B cell (primary cell): ENCODE data around the gene WFDC1. TPM values are rescaled to one million over a fixed set of nuclear protein-coding genes. Genes with fewer than 3 reads are reported as not detected.

Source experiments
- ATAC-seq: fragments of 200-7000 bp; cut with Tn5 transposase; one replicate; pipeline ENCODE4 v1.10.0; 2021; ENCODE audit warnings: low read depth, mild to moderate bottlenecking, moderate number of reproducible peaks, moderate library complexity
- CTCF ChIA-PET: fragments of 350-600 bp; sonication (Branson Sonifier 250); formaldehyde crosslinking; loops from one replicate; lab custom pipeline; 2021; ENCODE audit warnings: antibody characterized with exemption, inconsistent platforms; lab: Charles Lee
- POLR2A ChIA-PET: fragments of 350-600 bp; sonication (Branson Sonifier 250); formaldehyde crosslinking; loops from one replicate; lab custom pipeline; 2021; ENCODE audit warnings: antibody characterized with exemption; lab: Charles Lee
- DNase-seq: peaks from one replicate; pipeline ENCODE4 v3.0.0; 2013
- H2AFZ ChIP-seq: 2 replicates; pipeline ENCODE4 v1.6.1; 2012; ENCODE audit warnings: mild to moderate bottlenecking, low read depth, low read length; ENCODE audit not compliant: insufficient read depth, poor library complexity, severe bottlenecking
- H3K27ac ChIP-seq, 2 donors: 1 replicate in 1 of 2; 2 replicates in 1 of 2; pipeline ENCODE4 v1.5.1; 2012 to 2013; ENCODE audit warnings: low read length in 2 of 2, mild to moderate bottlenecking in 2 of 2, moderate library complexity in 1 of 2
- H3K27me3 ChIP-seq, 4 experiments: fragments of 200-600 bp in 1 of 4; sonication (generic) in 1 of 4; replicated peaks in 1 of 4; 1 replicate in 2 of 4; 2 replicates in 2 of 4; pipeline versions ENCODE4 v1.6.1 to v1.7.0; 2013 to 2016; ENCODE audit warnings: low read length in 3 of 4, mild to moderate bottlenecking in 2 of 4, mixed read lengths in 1 of 4, moderate library complexity in 1 of 4; ENCODE audit not compliant: insufficient read depth in 4 of 4, control insufficient read depth in 3 of 4; ENCODE audit errors: control extremely low read depth in 1 of 4
- H3K36me3 ChIP-seq, 2 experiments: replicated peaks in 1 of 2; 1 replicate in 1 of 2; 2 replicates in 1 of 2; pipeline versions ENCODE4 v1.6.1 to v1.7.1; 2013; ENCODE audit warnings: low read length in 1 of 2; ENCODE audit not compliant: insufficient read depth in 2 of 2, control insufficient read depth in 1 of 2; ENCODE audit errors: control extremely low read depth in 1 of 2, extremely low read depth in 1 of 2
- H3K4me1 ChIP-seq, 2 donors: fragments of 200-600 bp in 1 of 2; sonication (generic) in 1 of 2; 1 replicate in 1 of 2; 2 replicates in 1 of 2; pipeline versions ENCODE4 v1.5.1 to v1.6.1; 2013 to 2017; ENCODE audit warnings: low read length in 2 of 2; ENCODE audit not compliant: control insufficient read depth in 2 of 2, insufficient read depth in 2 of 2
- H3K4me2 ChIP-seq: replicated peaks from 2 replicates; pipeline ENCODE3; 2012; ENCODE audit warnings: mild to moderate bottlenecking, low read depth, low read length; ENCODE audit not compliant: poor library complexity, severe bottlenecking
- H3K4me3 ChIP-seq, 5 experiments: fragments of 200-600 bp in 1 of 5; sonication (generic) in 1 of 5; 1 replicate in 3 of 5; 2 replicates in 2 of 5; pipeline versions ENCODE4 v1.5.1 to v1.7.0; 2011 to 2016; ENCODE audit warnings: low read length in 4 of 5, mild to moderate bottlenecking in 4 of 5, low read depth in 2 of 5, control low read depth in 1 of 5, moderate library complexity in 1 of 5; ENCODE audit not compliant: insufficient read depth in 1 of 5; ENCODE audit errors: control extremely low read depth in 1 of 5, extremely low read depth in 1 of 5
- H3K79me2 ChIP-seq: fragments of 200-600 bp; sonication (generic); one replicate; pipeline ENCODE4 v1.6.0; 2016; ENCODE audit warnings: low read length; ENCODE audit not compliant: control insufficient read depth, insufficient read depth
- H3K9ac ChIP-seq: fragments of 200-600 bp; sonication (generic); 2 replicates; pipeline ENCODE4 v1.6.1; 2017; ENCODE audit warnings: mild to moderate bottlenecking, low read length, moderate library complexity
- H3K9me3 ChIP-seq, 3 donors: one replicate each; pipeline versions ENCODE4 v1.6.1 to v1.7.1; 2013; ENCODE audit warnings: low read length in 2 of 3; ENCODE audit not compliant: control insufficient read depth in 2 of 3, insufficient read depth in 1 of 3; ENCODE audit errors: control extremely low read depth in 1 of 3
- H4K20me1 ChIP-seq: 2 replicates; pipeline ENCODE4 v1.6.0; 2012; ENCODE audit warnings: mild to moderate bottlenecking, low read length; ENCODE audit not compliant: insufficient read depth, control insufficient read depth, poor library complexity, severe bottlenecking
- H3K27ac Mint-ChIP-seq: one replicate; pipeline ENCODE4 v1.8.0; 2021; ENCODE audit warnings: mixed read lengths
- H3K27me3 Mint-ChIP-seq: one replicate; pipeline ENCODE4 v1.8.0; 2021; ENCODE audit warnings: mixed read lengths
- H3K4me1 Mint-ChIP-seq: one replicate; pipeline ENCODE4 v1.8.0; 2021; ENCODE audit warnings: mixed read lengths
- H3K4me3 Mint-ChIP-seq: one replicate; pipeline ENCODE4 v1.8.0; 2021; ENCODE audit warnings: mixed read lengths
- H3K9me3 Mint-ChIP-seq: one replicate; pipeline ENCODE4 v1.8.0; 2022; ENCODE audit warnings: mixed read lengths; ENCODE audit not compliant: insufficient read depth
- CTCF ChIP-seq: fragments of 200-600 bp; IDR thresholded peaks from one replicate; pipeline ENCODE4 v1.8.0; 2022; ENCODE audit warnings: antibody characterized with exemption, mild to moderate bottlenecking
- EZH2 ChIP-seq: IDR thresholded peaks from 2 replicates; pipeline ENCODE4 v1.6.1; 2012; ENCODE audit warnings: borderline replicate concordance, low read depth, mild to moderate bottlenecking, moderate library complexity, low read length; ENCODE audit not compliant: insufficient read depth, poor library complexity, severe bottlenecking
- WGBS: methylation state at CpG from one replicate; pipeline ENCODE4 v1.1.5; 2013; ENCODE audit warnings: missing lambda C conversion rate; ENCODE audit not compliant: insufficient coverage; 5-methylcytosine and 5-hydroxymethylcytosine counted together
- intact Hi-C: fragments of 100-400 bp; cut with micrococcal nuclease; formaldehyde crosslinking; loops from one replicate; pipeline ENCODE4 v1.10.0; 2022
- polyA plus RNA-seq: library from polyadenylated mRNA; depleted of rRNA; stranded (reverse); fragments of >200 nt; gene quantifications from 2 replicates; pipeline ENCODE4 v1.2.3, GENCODE V29; 2012
- total RNA-seq, 2 donors: library from RNA; stranded (reverse); fragments of 120-200 nt in 1 of 2; gene quantifications; 1 replicate in 1 of 2; 2 replicates in 1 of 2; pipeline versions ENCODE4 v1.2.3 to v1.2.4, GENCODE V29; 2013 to 2022

The WFDC1 gene
- total and polyA plus RNA-seq, 2 donors (not counting 1 experiment from before 2014, with no cell fraction given) = not detected

- Mint-ChIP-seq H3K4me1 (no peaks in the 10 kb centered on the region), H3K4me3 (no peak overlapping the region), H3K9me3 (peaks cover 7% of the 10 kb centered on the region), H3K27me3 (peaks cover 21% of the 10 kb centered on the region), H3K27ac (no peak overlapping the region)
- Histone ChIP-seq H3K79me2 (no peaks in the 10 kb centered on the region), H3K4me1 (no peaks in the 10 kb centered on the region), H2AFZ (no peak overlapping the region), H3K9ac (no peak overlapping the region), H3K4me2 (no peak overlapping the region), H3K36me3 (no peaks in the 10 kb centered on the region), H3K4me3 (no peak overlapping the region), H4K20me1 (no peaks in the 10 kb centered on the region), H3K27ac (no peak overlapping the region), H3K9me3 (peaks cover 0 to 23% (median 0%) of the 10 kb centered on the region in 3 donors), H3K27me3 (no peaks in the 10 kb centered on the region)
- ATAC-seq (no peak), DNase-seq (no peak)
- ChIA-PET CTCF (no interaction called here), POLR2A (no interaction called here)
- TF ChIP-seq CTCF (no peak), EZH2 (no peak)
- intact Hi-C loops = no loop called here
- 71% methylated on average over 10 of the region's 10 CpGs for WGBS
Observed at GRCh38 chr16:84332975-84333684, 38.5 kb downstream of the WFDC1 start.

- TF ChIP-seq EZH2 (no peak), CTCF (no peak)
- Mint-ChIP-seq H3K9me3 (peaks cover 7% of the 10 kb centered on the region), H3K27ac (no peak overlapping the region), H3K27me3 (peaks cover 21% of the 10 kb centered on the region), H3K4me3 (no peak overlapping the region), H3K4me1 (no peaks in the 10 kb centered on the region)
- Histone ChIP-seq H3K4me1 (no peaks in the 10 kb centered on the region), H3K9ac (no peak overlapping the region), H2AFZ (no peak overlapping the region), H3K36me3 (no peaks in the 10 kb centered on the region), H3K27me3 (no peaks in the 10 kb centered on the region), H3K9me3 (peaks cover 0 to 22% (median 0%) of the 10 kb centered on the region in 3 donors), H3K4me2 (no peak overlapping the region), H3K4me3 (no peak overlapping the region), H4K20me1 (no peaks in the 10 kb centered on the region), H3K79me2 (no peaks in the 10 kb centered on the region), H3K27ac (no peak overlapping the region)
- WGBS = 83% methylated on average over 3 of the region's 3 CpGs
- no peak for ATAC-seq
- intact Hi-C loops = no loop called here
- no peak for DNase-seq
- ChIA-PET POLR2A (no interaction called here), CTCF (no interaction called here)
Observed at GRCh38 chr16:84334058-84334457, 39.4 kb downstream of the WFDC1 start.
